ENCODE results near the gene ADGRA1. TPM values are rescaled to one million over a fixed set of nuclear protein-coding genes. Genes with fewer than 3 reads are reported as not detected.

The ADGRA1 gene
- total and polyA plus RNA-seq, 2 donors (not counting 3 experiments of a cell fraction or from before 2014, with no cell fraction given), result not detected

- Histone ChIP-seq H3K79me2 (ENCODE audit: control insufficient read depth, insufficient read depth, low read length) (no peaks in the 10 kb centered on the region), H3K27ac (ENCODE audit: insufficient read depth, low read depth, low read length) (no peak overlapping the region), H3K9me1 (replicated peaks; ENCODE audit: control insufficient read depth, extremely low read depth, insufficient read depth, low read length) (no peaks in the 10 kb centered on the region), H3K4me2 (ENCODE audit: insufficient read depth, low read length) (no peak overlapping the region), H3K4me1 (ENCODE audit: control insufficient read depth, extremely low read depth, insufficient read depth, low read length) (no peaks in the 10 kb centered on the region), H3K36me3 (ENCODE audit: control insufficient read depth in 2 of 2, extremely low read depth in 1 of 2, insufficient read depth in 2 of 2, low read length in 2 of 2) (no peaks in the 10 kb centered on the region), H3K9ac (replicated peaks; ENCODE audit: extremely low read depth, insufficient read depth, low read length) (no peak overlapping the region), H3K27me3 (ENCODE audit: control insufficient read depth in 2 of 2, insufficient read depth in 2 of 2, low read length in 2 of 2) (no peaks in the 10 kb centered on the region), H3K9me3 (replicated peaks; ENCODE audit: control insufficient read depth, insufficient read depth, low read length) (no peaks in the 10 kb centered on the region), H3K4me3 (replicated peaks in 1 of 3; ENCODE audit: insufficient read depth in 1 of 3, low read depth in 1 of 3, low read length in 3 of 3) (no peak overlapping the region), H2AFZ (ENCODE audit: low read depth, low read length) (no peak overlapping the region), H4K20me1 (replicated peaks; ENCODE audit: control insufficient read depth, extremely low read depth, insufficient read depth, low read length) (no peaks in the 10 kb centered on the region)
- BruUV-seq (replicated peaks), result no TSS peak
- no peak for FAIRE-seq
- ChIA-PET CTCF (no interaction called here), POLR2A (no interaction called here)
- dilution Hi-C loops (cut with MboI; ENCODE audit: extremely low pct_ligation_motif_present, low sequenced_read_pairs), result no loop called here
- intact Hi-C loops (cut with micrococcal nuclease), result no loop called here
- DNase-seq (ENCODE audit: low read depth, low spot score), result no peak
- TF ChIP-seq POLR2A (IDR thresholded peaks at IDR 0.05; ENCODE audit: low read depth, low read length) (no peak), EZH2 (IDR thresholded peaks at IDR 0.05; ENCODE audit: borderline replicate concordance, low read depth, low read length, severe bottlenecking) (no peak), JUN (IDR thresholded peaks at IDR 0.05; ENCODE audit: borderline replicate concordance, insufficient read depth, insufficient read length, low read depth) (no peak), MYC (IDR thresholded peaks at IDR 0.05; ENCODE audit: low read depth, low read length) (no peak), POLR2AphosphoS5 (IDR thresholded peaks at IDR 0.05; ENCODE audit: insufficient read depth, low read depth, low read length) (no peak), GATA2 (IDR thresholded peaks at IDR 0.05; ENCODE audit: insufficient read depth, insufficient read length, low read depth, low read length) (no peak), FOS (IDR thresholded peaks at IDR 0.05; ENCODE audit: borderline replicate concordance, insufficient read depth, low read length) (no peak)
- TF ChIP-seq, protein P1, sequence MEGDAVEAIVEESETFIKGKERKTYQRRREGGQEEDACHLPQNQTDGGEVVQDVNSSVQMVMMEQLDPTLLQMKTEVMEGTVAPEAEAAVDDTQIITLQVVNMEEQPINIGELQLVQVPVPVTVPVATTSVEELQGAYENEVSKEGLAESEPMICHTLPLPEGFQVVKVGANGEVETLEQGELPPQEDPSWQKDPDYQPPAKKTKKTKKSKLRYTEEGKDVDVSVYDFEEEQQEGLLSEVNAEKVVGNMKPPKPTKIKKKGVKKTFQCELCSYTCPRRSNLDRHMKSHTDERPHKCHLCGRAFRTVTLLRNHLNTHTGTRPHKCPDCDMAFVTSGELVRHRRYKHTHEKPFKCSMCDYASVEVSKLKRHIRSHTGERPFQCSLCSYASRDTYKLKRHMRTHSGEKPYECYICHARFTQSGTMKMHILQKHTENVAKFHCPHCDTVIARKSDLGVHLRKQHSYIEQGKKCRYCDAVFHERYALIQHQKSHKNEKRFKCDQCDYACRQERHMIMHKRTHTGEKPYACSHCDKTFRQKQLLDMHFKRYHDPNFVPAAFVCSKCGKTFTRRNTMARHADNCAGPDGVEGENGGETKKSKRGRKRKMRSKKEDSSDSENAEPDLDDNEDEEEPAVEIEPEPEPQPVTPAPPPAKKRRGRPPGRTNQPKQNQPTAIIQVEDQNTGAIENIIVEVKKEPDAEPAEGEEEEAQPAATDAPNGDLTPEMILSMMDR (IDR thresholded peaks at IDR 0.05; ENCODE audit: extremely low read depth in 1 of 2, insufficient read depth in 1 of 2, low read depth in 1 of 2, low read length in 2 of 2), result no peak
- TF ChIP-seq, protein P2, sequence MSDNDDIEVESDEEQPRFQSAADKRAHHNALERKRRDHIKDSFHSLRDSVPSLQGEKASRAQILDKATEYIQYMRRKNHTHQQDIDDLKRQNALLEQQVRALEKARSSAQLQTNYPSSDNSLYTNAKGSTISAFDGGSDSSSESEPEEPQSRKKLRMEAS (IDR thresholded peaks at IDR 0.05; ENCODE audit: insufficient read depth, insufficient read length), result no peak
These were observed 13.1 kb downstream of the ADGRA1 start for GRCh38 chr10:133100706-133101415.
